Inflammatory macrophage treated with lipopolysaccharide for 1 hour (primary cell): ENCODE results near the gene TPM1.
"Not testable (repeated sequence)": the region's sequence is repeated elsewhere in the genome, so short reads cannot be mapped to it uniquely, and the experiment has no call there.

Source experiments
- DNase-seq, 2 donors: peaks; one replicate each; pipeline ENCODE4 v3.0.0-alpha.2; 2020 to 2022

The TPM1 gene

DNA sequence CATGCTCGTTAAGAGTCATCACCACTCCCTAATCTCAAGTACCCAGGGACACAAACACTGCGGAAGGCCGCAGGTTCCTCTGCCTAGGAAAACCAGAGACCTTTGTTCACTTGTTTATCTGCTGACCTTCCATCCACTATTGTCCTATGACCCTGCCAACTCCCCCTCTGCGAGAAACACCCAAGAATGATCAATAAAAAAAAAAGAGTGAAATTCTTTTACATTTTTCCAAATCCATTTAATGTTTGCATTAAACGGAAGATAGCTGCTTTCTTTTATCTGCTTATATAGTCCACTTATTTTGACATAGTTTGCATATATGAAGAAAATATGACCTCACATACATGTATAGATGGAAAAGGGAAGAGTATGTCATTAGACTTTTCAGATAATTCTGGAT lies 57.0 kb downstream of the TPM1 start:
- not testable (repeated sequence) for DNase-seq

DNA sequence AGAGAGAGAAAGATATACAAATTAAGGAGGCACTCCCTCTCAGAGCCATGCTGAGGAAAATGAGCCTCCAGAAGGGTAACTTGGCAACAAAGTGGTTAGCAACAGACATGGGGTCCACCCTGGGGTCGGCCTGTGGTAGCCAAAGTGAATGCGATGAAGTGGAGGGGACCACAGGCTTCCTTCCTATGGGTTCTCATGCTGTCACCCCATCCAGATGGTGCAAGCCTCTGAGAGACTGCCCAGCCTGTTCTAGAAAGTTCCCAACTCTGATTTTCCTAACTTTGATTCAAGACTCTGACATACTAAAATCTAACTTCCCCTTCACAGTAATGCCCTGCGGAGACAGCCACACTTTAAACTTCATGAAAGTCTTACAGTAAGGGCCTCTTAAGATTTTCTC lies 60.9 kb downstream of the TPM1 start:
- peak in 1 of 2 donors; percentile 33 for DNase-seq

DNA sequence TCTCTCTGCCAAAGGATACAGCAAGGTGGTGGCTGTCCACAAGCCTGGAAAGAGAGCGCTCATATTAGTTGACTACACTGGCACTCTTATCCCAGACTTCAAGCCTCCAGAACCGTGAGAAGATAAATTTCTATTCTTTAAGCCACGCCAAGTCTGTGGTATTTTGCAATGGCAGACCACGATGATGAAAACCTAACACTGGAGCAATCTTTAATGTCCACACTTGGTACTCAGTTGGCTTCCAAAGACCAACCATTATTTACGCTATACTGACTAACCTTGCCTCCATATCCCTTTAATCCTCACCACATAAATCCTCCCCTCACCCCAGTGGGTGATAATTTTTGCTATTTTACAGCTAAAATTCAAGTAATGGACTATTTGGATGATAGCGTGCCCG lies 62.2 kb downstream of the TPM1 start:
- DNase-seq = peak; percentile 49 to 75

DNA sequence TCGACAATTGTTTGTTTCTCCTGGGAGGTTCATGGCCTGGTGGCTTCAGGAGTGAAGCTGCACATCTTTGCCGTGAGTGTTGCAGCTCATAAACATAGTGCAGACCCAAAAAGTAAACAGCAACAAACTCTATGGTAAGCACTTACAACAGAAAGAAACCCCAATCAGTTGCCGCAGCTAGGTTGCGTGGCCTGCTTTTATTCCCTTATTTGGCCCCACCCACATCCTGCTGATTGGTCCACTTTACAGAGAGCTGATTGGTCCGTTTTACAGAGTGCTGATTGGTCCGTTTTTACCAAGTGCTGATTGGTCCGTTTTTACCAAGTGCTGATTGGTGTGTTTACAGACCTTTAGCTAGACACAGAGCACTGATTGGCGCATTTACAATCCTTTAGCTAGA lies 62.8 kb downstream of the TPM1 start:
- not testable (repeated sequence) for DNase-seq

DNA sequence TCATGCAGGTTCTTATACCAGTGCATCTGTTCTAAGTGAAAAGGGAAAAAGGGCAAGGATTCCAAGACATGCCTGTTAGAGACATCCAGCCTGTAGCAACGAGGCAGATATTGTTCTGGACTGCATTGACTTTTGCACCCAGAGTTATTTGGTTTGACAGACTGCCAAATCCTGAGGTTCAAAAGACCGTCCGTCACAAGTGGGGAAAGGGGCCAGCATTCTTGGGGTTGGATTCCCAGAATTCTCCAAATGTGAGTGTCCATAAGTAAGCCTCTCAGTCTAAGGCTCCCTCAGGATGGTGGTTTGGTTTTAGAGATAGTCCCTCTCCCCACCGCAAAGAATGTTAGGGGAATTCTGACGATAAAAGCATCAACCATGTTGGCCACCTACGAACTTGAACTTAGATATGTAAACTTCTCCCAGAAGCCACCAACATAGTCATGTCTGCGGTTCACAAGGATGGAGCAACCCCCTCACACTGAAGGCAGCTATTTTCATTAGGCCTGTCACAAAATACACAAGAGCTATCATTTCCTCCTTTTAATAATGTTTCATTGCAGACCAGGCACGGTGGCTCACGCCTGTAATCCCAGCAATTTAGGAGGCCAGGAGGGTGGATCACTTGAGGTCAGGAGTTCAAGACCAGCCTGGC lies 65.5 kb downstream of the TPM1 start:
- DNase-seq = no peak

DNA sequence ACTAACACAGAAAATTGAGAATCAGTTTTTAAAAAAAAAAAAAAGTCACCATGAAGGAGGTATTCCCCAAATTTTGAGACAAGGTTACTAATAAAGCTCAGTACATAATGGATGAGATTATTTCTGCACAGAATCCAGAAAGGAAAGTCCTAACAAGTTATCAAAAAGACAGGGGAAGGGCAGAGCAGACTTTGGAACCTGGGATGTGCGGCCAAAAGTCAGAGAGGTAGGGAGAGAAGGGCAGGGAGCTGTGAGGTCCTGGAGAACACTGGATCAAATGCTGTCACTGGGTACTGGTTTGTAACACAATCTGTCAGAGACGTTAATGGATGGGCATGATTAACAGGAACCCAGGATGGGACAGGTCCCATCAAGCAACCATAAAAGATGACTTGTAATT lies 67.0 kb downstream of the TPM1 start:
- DNase-seq = no peak

DNA sequence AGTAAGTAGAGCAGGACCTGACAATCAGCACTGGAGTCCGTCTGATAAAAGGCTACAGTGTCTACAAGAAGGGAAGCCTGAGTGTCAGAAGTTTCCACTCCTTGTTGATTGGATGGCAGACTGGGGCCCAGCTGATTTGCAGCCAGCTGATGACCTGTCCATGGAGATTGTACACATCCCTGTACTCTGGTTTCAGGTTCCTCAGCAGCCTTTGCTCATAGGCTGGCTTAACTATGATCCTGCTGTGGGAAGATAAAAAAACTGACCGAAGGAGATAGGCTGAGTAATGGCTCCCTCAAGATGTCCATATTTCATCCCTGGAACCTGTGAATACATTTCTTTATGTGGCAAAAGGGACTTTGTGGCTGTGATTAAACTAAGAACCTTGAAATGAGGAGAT lies 67.4 kb downstream of the TPM1 start:
- no peak for DNase-seq

DNA sequence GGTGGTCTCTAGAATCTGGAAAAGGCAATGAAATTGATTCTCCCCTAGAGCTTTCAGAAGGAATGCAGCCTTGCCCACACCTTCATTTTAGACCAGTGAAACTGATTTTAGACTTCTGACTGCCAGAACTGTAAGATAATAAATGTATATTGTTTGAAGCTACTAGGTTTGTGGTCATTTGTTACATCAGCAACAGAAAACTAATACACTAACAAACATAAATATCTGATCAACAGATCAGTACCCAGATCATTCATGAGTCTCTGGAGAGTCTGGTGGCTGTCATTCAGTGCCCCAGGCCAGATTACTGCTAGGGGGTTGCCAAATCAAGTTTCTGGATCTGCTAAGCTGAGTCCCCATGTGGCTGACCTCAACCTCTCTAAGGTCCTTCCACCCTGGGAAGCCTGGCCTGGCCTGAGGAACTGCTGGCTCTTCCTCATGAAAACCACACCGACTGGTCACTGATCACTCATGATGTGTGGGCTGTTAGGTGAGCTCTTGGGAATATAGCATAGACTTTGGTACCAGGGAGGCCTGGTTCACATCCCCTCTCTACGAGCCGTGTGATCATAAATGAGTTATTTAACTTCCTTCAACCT lies 68.0 kb downstream of the TPM1 start:
- no peak for DNase-seq

DNA sequence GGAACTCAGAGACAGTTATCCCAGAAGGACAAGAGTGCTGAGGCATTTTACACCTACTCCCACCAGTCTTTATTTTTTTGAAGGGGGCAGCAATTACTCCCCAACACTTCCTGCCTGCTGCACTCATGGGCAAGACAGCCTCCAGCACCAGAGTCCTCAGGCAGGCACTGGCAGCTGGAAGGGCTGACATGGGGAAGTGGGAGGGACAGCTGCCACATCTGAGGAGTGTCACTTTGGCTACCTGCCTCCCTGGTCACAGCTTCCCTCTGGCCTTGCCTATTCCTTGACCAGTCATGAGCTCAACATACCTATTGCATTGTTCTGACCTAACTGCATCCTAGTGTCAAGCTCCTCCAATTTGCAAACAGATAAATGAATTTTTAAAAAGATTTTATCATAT lies 68.9 kb downstream of the TPM1 start:
- no peak for DNase-seq

DNA sequence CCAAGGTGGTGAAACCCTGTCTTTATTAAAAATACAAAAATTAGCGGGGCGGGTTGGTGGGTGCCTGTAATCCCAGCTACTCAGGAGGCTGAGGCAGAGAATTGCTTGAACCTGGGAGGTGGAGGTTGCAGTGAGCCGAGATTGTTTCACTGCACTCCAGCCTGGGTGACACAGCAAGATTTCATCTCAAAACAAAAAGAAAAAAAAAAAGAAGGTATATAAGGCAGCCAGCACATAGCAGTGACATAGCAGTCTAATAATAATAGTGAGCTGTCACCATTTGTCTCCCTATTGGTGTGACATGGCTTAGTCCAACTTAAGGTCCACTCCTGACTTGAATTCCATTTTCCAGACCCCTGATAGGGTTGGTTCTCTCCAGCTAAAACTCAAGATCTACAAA lies 70.3 kb downstream of the TPM1 start:
- DNase-seq = no peak

DNA sequence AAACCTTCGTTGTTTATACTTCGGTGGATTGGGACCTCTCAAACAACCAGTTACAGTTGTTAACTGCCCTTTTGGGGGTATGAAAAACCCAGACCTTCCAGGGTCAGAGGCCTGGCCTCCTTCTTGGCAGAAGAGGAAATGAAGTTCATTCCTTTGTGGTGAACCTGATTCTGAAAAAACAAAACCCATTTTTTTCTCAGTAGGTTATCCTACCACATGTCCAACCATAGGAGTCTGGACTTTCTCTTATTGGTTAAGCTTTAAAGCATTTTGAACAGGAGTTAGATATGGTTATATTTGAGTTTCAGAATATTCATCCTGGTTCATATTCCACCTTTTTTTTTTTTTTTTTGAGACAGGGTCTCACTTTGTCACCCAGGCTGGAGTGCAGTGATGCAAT lies 71.9 kb downstream of the TPM1 start:
- DNase-seq = no peak
